Spleen (tissue), 11 donors: ENCODE results near the gene TM4SF20. TPM values are rescaled to one million over a fixed set of nuclear protein-coding genes. Genes with fewer than 3 reads are reported as not detected.

ENCODE experiments used
- DNase-seq: peaks from one replicate; pipeline ENCODE4 v3.0.0-alpha.2; 2020
- H3K27ac ChIP-seq, 8 donors: fragments of 200-600 bp; sonication (generic) in 7 of 8; 1 replicate in 4 of 8; 2 replicates in 4 of 8; pipeline versions ENCODE4 v1.5.0 to v1.8.0; 2016 to 2021; ENCODE audit warnings: inconsistent platforms in 4 of 8, mild to moderate bottlenecking in 4 of 8, moderate library complexity in 1 of 8
- H3K27me3 ChIP-seq, 7 donors: fragments of 200-600 bp; sonication (generic) in 6 of 7; replicated peaks in 1 of 7; 1 replicate in 4 of 7; 2 replicates in 3 of 7; pipeline versions ENCODE4 v1.5.0 to v1.8.0; 2016 to 2021; ENCODE audit warnings: inconsistent platforms in 3 of 7, mild to moderate bottlenecking in 1 of 7
- H3K36me3 ChIP-seq, 6 donors: fragments of 200-600 bp; sonication (generic) in 5 of 6; 1 replicate in 4 of 6; 2 replicates in 2 of 6; pipeline versions ENCODE4 v1.5.0 to v1.8.0; 2016 to 2021; ENCODE audit warnings: inconsistent platforms in 2 of 6
- H3K4me1 ChIP-seq, 6 donors: fragments of 200-600 bp; sonication (generic) in 5 of 6; 1 replicate in 3 of 6; 2 replicates in 3 of 6; pipeline versions ENCODE4 v1.5.0 to v1.8.0; 2016 to 2021; ENCODE audit warnings: inconsistent platforms in 3 of 6
- H3K4me3 ChIP-seq, 8 donors: fragments of 200-600 bp; sonication (generic) in 7 of 8; 1 replicate in 4 of 8; 2 replicates in 4 of 8; pipeline versions ENCODE4 v1.5.0 to v1.8.0; 2016 to 2021; ENCODE audit warnings: inconsistent platforms in 4 of 8, mild to moderate bottlenecking in 4 of 8, moderate library complexity in 2 of 8
- H3K9me3 ChIP-seq, 8 donors: fragments of 200-600 bp; sonication (generic) in 7 of 8; 1 replicate in 4 of 8; 2 replicates in 4 of 8; pipeline versions ENCODE4 v1.5.0 to v1.8.0; 2016 to 2021; ENCODE audit warnings: inconsistent platforms in 4 of 8
- POLR2A ChIP-seq, 3 donors: fragments of 450-650 bp; IDR thresholded peaks; one replicate each; pipeline ENCODE4 v1.5.1; 2017; ENCODE audit warnings: antibody characterized with exemption in 3 of 3, mild to moderate bottlenecking in 1 of 3
- POLR2AphosphoS5 ChIP-seq, 3 donors: sonication (generic); formaldehyde crosslinking; IDR thresholded peaks; one replicate each; pipeline ENCODE4 v1.5.1; 2017; ENCODE audit warnings: antibody characterized with exemption in 3 of 3
- WGBS, 5 donors: extraction: QIAGEN DNeasy Blood & Tissue Kit in 3 of 5; methylation state at CpG; one replicate each; pipeline versions ENCODE4 v1.1.5 to v1.1.7; 2013 to 2018; 5-methylcytosine and 5-hydroxymethylcytosine counted together
- intact Hi-C: fragments of 100-400 bp; cut with DNase I; formaldehyde crosslinking; loops from one replicate; pipeline ENCODE4 v1.15.0; 2023; ENCODE audit warnings: low total_unique reads
- polyA plus RNA-seq, 3 donors: library from polyadenylated mRNA; stranded (reverse); fragments of 200-250 nt; gene quantifications; one replicate each; pipeline ENCODE4 v1.2.1, GENCODE V29; 2013
- total RNA-seq, 7 donors: library from RNA; depleted of rRNA in 3 of 7; stranded (reverse); fragments of >200 nt in 3 of 7; fragmentation: NEBNext Ultra II Directional in 4 of 7; extraction: Animal tissue kit (Norgen Biotek cat#: 25700) in 4 of 7; gene quantifications; one replicate each; pipeline versions ENCODE4 v1.1.0 to v1.2.1, GENCODE V29; 2016 to 2021
- TF ChIP-seq, protein P1 (sequence below), 11 experiments: fragments of 200-600 bp in 7 of 11; fragments of 450-650 bp in 4 of 11; sonication (generic) in 4 of 11; IDR thresholded peaks in 8 of 11; conservative IDR thresholded peaks in 3 of 11; 1 replicate in 7 of 11; 2 replicates in 4 of 11; pipeline versions ENCODE4 v1.4.0 to v1.8.0; 2016 to 2021; ENCODE audit warnings: antibody characterized with exemption in 11 of 11, inconsistent platforms in 4 of 11, mild to moderate bottlenecking in 1 of 11
- donor health status: healthy with polysubstance abuse.
- donor health status: DM: no; HTN: no; CAD: no; lungs with moderate emphysema.
- donor health status: DM: no; HTN: no; CAD: no.
- donor health status: Bipolar disorder and iron deficiency.
- donor health status: healthy.
- donor health status: DM: no; HTN: no; CAD: no.
- donor health status: DM: yes; HTN: yes; CAD: no.

The TM4SF20 gene
- total and polyA plus RNA-seq, 10 donors: not detected

DNA sequence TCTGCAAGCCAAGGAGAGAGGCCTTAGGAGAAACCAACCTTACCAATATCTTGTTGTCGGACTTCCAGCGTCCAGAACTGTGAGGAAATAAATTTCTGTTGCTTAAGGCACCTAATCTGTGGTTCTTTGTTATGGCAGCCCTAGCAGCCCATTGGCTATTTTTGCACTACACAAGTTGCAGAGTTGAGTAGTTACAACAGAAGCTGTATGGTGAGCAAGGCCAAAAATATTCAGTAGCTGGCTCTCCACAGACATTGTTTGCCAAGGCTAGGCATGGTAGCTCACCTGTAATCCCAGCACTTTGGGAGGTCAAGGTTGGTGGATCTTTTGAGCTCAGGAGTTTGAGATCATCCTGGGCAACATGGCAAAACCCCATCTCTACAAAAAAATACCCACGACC lies 35.7 kb upstream of the TM4SF20 start:
- no peak for DNase-seq
- Histone ChIP-seq H3K4me1 (peaks cover 0 to 75% (median 22%) of the 10 kb centered on the region in 6 donors), H3K36me3 (no peaks in the 10 kb centered on the region), H3K9me3 (no peaks in the 10 kb centered on the region), H3K4me3 (peak overlapping the region in 1 of 8 donors; percentile 20), H3K27me3 (no peaks in the 10 kb centered on the region), H3K27ac (peak overlapping the region in 5 of 8 donors; percentile 76 to 89 (median 83))
- 53 to 92% (median 81%) methylated on average over 3 of the region's 3 CpGs for WGBS, 5 donors
- intact Hi-C loops: no loop called here
- no peak for TF ChIP-seq POLR2AphosphoS5 (IDR thresholded peaks at IDR 0.05)

DNA sequence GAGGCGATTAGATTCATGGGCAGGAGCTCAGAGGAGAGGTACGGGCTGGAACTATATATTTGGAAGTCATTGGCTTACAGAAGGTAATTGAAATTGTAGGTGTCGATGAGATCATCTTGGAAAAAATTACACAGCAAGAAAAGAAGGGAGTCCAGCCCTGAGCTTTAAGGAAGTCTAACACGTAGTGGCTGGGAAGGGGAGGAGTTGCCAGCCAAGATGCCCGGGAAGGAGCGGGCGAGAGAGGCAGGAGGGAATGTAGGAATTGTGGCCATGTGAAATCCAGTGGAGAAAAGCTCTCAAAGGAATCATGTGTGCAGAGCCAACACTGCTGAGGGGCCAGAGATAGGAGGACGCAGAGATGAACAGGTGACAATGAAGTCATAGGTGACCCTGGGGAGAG lies 34.3 kb upstream of the TM4SF20 start:
- intact Hi-C loops: no loop called here
- WGBS, 5 donors: 85 to 91% (median 86%) methylated on average over 8 of the region's 8 CpGs
- peak overlapping the region in 3 of 8 donors; percentile 9 to 89 (median 83) for H3K27ac ChIP-seq

DNA sequence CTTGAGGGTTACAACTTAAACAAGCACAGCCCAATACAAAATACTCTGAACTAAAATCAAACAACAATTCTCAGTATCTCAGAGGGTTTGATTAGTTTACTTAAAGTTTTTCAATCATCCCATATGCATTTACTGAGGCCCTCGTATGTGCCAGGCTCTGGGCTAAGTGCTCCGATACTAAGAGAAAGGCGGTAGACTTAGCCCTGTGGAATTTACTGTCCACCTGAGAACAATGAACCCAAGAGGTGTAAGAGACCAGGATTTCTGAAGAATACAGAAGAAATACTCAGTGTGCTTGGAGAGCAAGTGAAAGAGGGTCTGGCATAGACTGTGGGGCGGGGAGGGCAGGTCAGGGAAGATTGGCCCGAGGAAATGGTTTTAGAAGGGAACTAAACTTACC lies 33.8 kb upstream of the TM4SF20 start:
- TF ChIP-seq, protein P1, sequence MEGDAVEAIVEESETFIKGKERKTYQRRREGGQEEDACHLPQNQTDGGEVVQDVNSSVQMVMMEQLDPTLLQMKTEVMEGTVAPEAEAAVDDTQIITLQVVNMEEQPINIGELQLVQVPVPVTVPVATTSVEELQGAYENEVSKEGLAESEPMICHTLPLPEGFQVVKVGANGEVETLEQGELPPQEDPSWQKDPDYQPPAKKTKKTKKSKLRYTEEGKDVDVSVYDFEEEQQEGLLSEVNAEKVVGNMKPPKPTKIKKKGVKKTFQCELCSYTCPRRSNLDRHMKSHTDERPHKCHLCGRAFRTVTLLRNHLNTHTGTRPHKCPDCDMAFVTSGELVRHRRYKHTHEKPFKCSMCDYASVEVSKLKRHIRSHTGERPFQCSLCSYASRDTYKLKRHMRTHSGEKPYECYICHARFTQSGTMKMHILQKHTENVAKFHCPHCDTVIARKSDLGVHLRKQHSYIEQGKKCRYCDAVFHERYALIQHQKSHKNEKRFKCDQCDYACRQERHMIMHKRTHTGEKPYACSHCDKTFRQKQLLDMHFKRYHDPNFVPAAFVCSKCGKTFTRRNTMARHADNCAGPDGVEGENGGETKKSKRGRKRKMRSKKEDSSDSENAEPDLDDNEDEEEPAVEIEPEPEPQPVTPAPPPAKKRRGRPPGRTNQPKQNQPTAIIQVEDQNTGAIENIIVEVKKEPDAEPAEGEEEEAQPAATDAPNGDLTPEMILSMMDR (IDR thresholded peaks at IDR 0.05 in 8 of 11, conservative IDR thresholded peaks at IDR 0.05 in 3 of 11): no peak
- no peak for TF ChIP-seq POLR2AphosphoS5 (IDR thresholded peaks at IDR 0.05)
- no peak for TF ChIP-seq POLR2A (IDR thresholded peaks at IDR 0.05)
- Histone ChIP-seq H3K27ac (peak overlapping the region in 2 of 8 donors; percentile 83 to 89), H3K4me1 (peaks cover 0 to 80% (median 22%) of the 10 kb centered on the region in 6 donors), H3K27me3 (no peaks in the 10 kb centered on the region), H3K4me3 (no peak overlapping the region), H3K36me3 (no peaks in the 10 kb centered on the region), H3K9me3 (no peaks in the 10 kb centered on the region)
- 87 to 93% (median 89%) methylated on average over 5 of the region's 5 CpGs for WGBS, 5 donors
- no peak for DNase-seq
- intact Hi-C loops: no loop called here

More for the DNA sequence above, 34.3 kb upstream of the TM4SF20 start:
- no peak for DNase-seq
- no peaks in the 10 kb centered on the region for H3K9me3 ChIP-seq
- H3K27me3 ChIP-seq: no peaks in the 10 kb centered on the region
- H3K4me3 ChIP-seq: no peak overlapping the region
- no peaks in the 10 kb centered on the region for H3K36me3 ChIP-seq
- TF ChIP-seq, protein P1 (IDR thresholded peaks at IDR 0.05 in 8 of 11, conservative IDR thresholded peaks at IDR 0.05 in 3 of 11): no peak
- TF ChIP-seq POLR2A (IDR thresholded peaks at IDR 0.05): no peak
- no peak for TF ChIP-seq POLR2AphosphoS5 (IDR thresholded peaks at IDR 0.05)
- peaks cover 0 to 75% (median 22%) of the 10 kb centered on the region in 6 donors for H3K4me1 ChIP-seq

DNA sequence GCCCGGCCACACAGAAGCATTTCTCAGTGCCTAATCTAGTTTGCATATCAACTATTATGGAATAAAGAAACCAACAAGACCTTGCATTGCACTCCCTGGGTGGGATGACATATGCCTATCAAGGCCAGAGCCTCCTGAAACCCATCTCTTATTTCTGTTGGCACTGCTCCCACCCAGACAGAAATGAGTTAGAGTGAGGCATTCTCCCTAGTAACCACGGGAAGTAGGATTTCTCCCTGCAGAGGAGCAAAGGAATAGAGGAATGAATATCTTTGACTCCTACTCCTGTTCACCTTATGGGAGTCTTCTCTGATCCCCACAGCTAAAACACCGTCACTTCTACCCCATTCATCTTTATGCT lies 32.9 kb upstream of the TM4SF20 start:
- intact Hi-C loops: no loop called here
- peaks cover 0 to 81% (median 27%) of the 10 kb centered on the region in 6 donors for H3K4me1 ChIP-seq
- no peaks in the 10 kb centered on the region for H3K9me3 ChIP-seq
- no peaks in the 10 kb centered on the region for H3K27me3 ChIP-seq
- no peak for DNase-seq
- no peaks in the 10 kb centered on the region for H3K36me3 ChIP-seq
- WGBS, 5 donors: 88 to 96% (median 91%) methylated on average over 3 of the region's 3 CpGs
- TF ChIP-seq POLR2A (IDR thresholded peaks at IDR 0.05): no peak
- TF ChIP-seq, protein P1 (IDR thresholded peaks at IDR 0.05 in 8 of 11, conservative IDR thresholded peaks at IDR 0.05 in 3 of 11): no peak
- no peak for TF ChIP-seq POLR2AphosphoS5 (IDR thresholded peaks at IDR 0.05)
- H3K27ac ChIP-seq: peak overlapping the region in 2 of 8 donors; percentile 83 to 89
- H3K4me3 ChIP-seq: no peak overlapping the region
